OCI-LY7 (cell line): ENCODE measurements around the gene GRM5. TPM values are rescaled to one million over a fixed set of nuclear protein-coding genes. Genes with fewer than 3 reads are reported as not detected.
"Not testable (repeated sequence)": the region's sequence is repeated elsewhere in the genome, so short reads cannot be mapped to it uniquely, and the experiment has no call there.

Source experiments
- BruUV-seq: library from RNA; stranded (reverse); fragments of 400-500 nt; replicated peaks from 2 replicates; lab custom pipeline; 2021; lab: Mats Ljungman, UMichigan
- CTCF ChIA-PET: fragments of 300-600 bp; sonication (Branson Sonifier 250); formaldehyde crosslinking; loops from one replicate; lab custom pipeline; 2022; ENCODE audit warnings: antibody characterized with exemption; ENCODE audit not compliant: unreplicated experiment; lab: Charles Lee
- POLR2A ChIA-PET: fragments of 300-600 bp; sonication (Branson Sonifier 250); formaldehyde crosslinking; loops from one replicate; lab custom pipeline; 2022; ENCODE audit warnings: antibody characterized with exemption; lab: Charles Lee
- DNase-seq: peaks from one replicate; pipeline ENCODE4 v3.0.0-alpha.2; 2015; ENCODE audit warnings: low spot score
- H2AFZ ChIP-seq: fragments of 200-600 bp; sonication (generic), shearing (Covaris generic); 2 replicates; pipeline ENCODE4 v1.6.1; 2014; ENCODE audit warnings: mild to moderate bottlenecking, antibody characterized with exemption, low read length, moderate library complexity
- H3K27ac ChIP-seq: fragments of 200-600 bp; sonication (generic); 2 replicates; pipeline ENCODE4 v1.5.1; 2014; ENCODE audit warnings: mixed run types, low read depth, mild to moderate bottlenecking, moderate library complexity, low read length, inconsistent platforms; ENCODE audit not compliant: poor library complexity, severe bottlenecking
- H3K36me3 ChIP-seq: fragments of 200-600 bp; sonication (generic); 2 replicates; pipeline ENCODE4 v1.6.1; 2014; ENCODE audit warnings: mild to moderate bottlenecking, antibody characterized with exemption, low read length, moderate library complexity, mixed read lengths; ENCODE audit not compliant: insufficient read depth
- H3K4me1 ChIP-seq: fragments of 200-600 bp; sonication (generic); 2 replicates; pipeline ENCODE4 v1.5.1; 2014; ENCODE audit warnings: mild to moderate bottlenecking, low read length; ENCODE audit not compliant: insufficient read depth, poor library complexity, severe bottlenecking
- H3K4me2 ChIP-seq: fragments of 200-600 bp; sonication (generic); 2 replicates; pipeline ENCODE4 v1.6.1; 2014; ENCODE audit warnings: mild to moderate bottlenecking, low read length
- H3K4me3 ChIP-seq: fragments of 200-600 bp; sonication (generic); 2 replicates; pipeline ENCODE4 v1.5.1; 2014; ENCODE audit warnings: mild to moderate bottlenecking, low read depth, low read length; ENCODE audit not compliant: poor library complexity, severe bottlenecking
- H3K79me2 ChIP-seq: fragments of 200-600 bp; sonication (generic); 2 replicates; pipeline ENCODE4 v1.6.1; 2016; ENCODE audit warnings: low read depth, mild to moderate bottlenecking, low read length, moderate library complexity, mixed read lengths; ENCODE audit not compliant: insufficient read depth
- H3K9me2 ChIP-seq: fragments of 200-600 bp; sonication (generic); 2 replicates; pipeline ENCODE4 v1.6.1; 2016; ENCODE audit warnings: mild to moderate bottlenecking, low read length, mixed read lengths; ENCODE audit not compliant: insufficient read depth
- H3K9me3 ChIP-seq: fragments of 200-600 bp; sonication (generic); 2 replicates; pipeline ENCODE4 v1.6.1; 2014; ENCODE audit warnings: mild to moderate bottlenecking, mixed run types, low read length, mixed read lengths
- H4K20me1 ChIP-seq: fragments of 200-600 bp; sonication (generic); 2 replicates; pipeline ENCODE4 v1.6.1; 2014; ENCODE audit warnings: mild to moderate bottlenecking, antibody characterized with exemption, low read length, moderate library complexity, mixed read lengths; ENCODE audit not compliant: insufficient read depth
- CTCF ChIP-seq: fragments of 200-600 bp; sonication (generic); conservative IDR thresholded peaks from 2 replicates; pipeline ENCODE4 v1.5.1; 2014; ENCODE audit warnings: mild to moderate bottlenecking, antibody characterized with exemption, low read length, moderate library complexity, mixed read lengths
- EZH2phosphoT487 ChIP-seq: fragments of 200-600 bp; sonication (generic); IDR thresholded peaks from 2 replicates; pipeline ENCODE4 v1.6.1; 2018; ENCODE audit warnings: low read depth, borderline replicate concordance, mild to moderate bottlenecking, mixed run types, antibody characterized with exemption, low read length, moderate library complexity, mixed read lengths
- intact Hi-C: fragments of 100-400 bp; cut with micrococcal nuclease; formaldehyde crosslinking; loops from one replicate; pipeline ENCODE4 v1.10.0; 2022; ENCODE audit not compliant: unreplicated experiment
- total RNA-seq, 2 experiments: library from RNA; depleted of rRNA in 1 of 2; stranded (reverse); fragments of >200 nt in 1 of 2; shearing (Covaris generic) in 1 of 2; gene quantifications; 2 replicates each; pipeline ENCODE4 v1.2.3, GENCODE V29; 2014 to 2022

GRM5 gene
- total RNA-seq, 2 experiments from 2014 or later: not detected

DNA sequence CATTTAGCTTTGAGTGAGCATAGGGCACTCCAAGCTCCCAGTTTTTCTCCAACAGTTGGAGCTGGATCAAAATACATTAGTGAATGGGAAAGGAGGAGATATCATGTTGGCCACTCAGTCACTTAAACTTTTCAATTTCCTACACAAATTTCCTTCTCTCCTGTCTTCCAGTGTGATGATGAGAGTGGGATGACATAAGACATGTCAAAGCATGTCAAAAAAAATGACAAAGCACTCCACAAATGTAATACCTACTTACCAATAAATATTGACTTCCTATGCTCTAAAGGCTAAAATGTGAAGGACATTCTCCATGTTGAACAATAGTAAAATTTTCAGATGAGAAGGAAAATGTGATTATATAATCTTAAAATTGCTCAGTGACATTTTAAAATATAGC, 1.5 kb upstream of the GRM5 start:
- TF ChIP-seq CTCF (no peak), EZH2phosphoT487 (no peak)
- H4K20me1 ChIP-seq: no peaks in the 10 kb centered on the region
- H3K27ac ChIP-seq: no peak overlapping the region
- POLR2A ChIA-PET: interaction anchor here (0.7 kb wide), 1 partner anchor 1521 kb away, joined by 3 read pairs; no protein-coding TSS in a partner anchor
- no peak overlapping the region for H3K4me2 ChIP-seq
- DNase-seq: no peak
- CTCF ChIA-PET: no interaction called here
- no peaks in the 10 kb centered on the region for H3K36me3 ChIP-seq
- H3K9me2 ChIP-seq: no peaks in the 10 kb centered on the region
- H3K79me2 ChIP-seq: no peaks in the 10 kb centered on the region
- no peak overlapping the region for H3K4me3 ChIP-seq
- H2AFZ ChIP-seq: no peak overlapping the region
- H3K9me3 ChIP-seq: no peaks in the 10 kb centered on the region
- H3K4me1 ChIP-seq: no peaks in the 10 kb centered on the region
- BruUV-seq: no TSS peak
- intact Hi-C loops: no loop called here

- Histone ChIP-seq H2AFZ (no peak overlapping the region), H3K4me1 (no peaks in the 10 kb centered on the region), H4K20me1 (no peaks in the 10 kb centered on the region), H3K9me3 (no peaks in the 10 kb centered on the region), H3K9me2 (no peaks in the 10 kb centered on the region), H3K27ac (no peak overlapping the region), H3K4me2 (no peak overlapping the region), H3K4me3 (no peak overlapping the region), H3K79me2 (no peaks in the 10 kb centered on the region), H3K36me3 (no peaks in the 10 kb centered on the region)
- TF ChIP-seq EZH2phosphoT487: no peak
- no peak for TF ChIP-seq CTCF
- ChIA-PET CTCF (no interaction called here), POLR2A (no interaction called here)
- BruUV-seq: no TSS peak
- no peak for DNase-seq
- intact Hi-C loops: no loop called here
Measured at GRCh38 chr11:89065066-89065465, 716 bp downstream of the GRM5 start.

- H3K27ac ChIP-seq, H3K9me2 ChIP-seq, H3K4me2 ChIP-seq, intact Hi-C loops, POLR2A ChIA-PET, H3K4me1 ChIP-seq, H3K9me3 ChIP-seq, H4K20me1 ChIP-seq, H3K4me3 ChIP-seq, H3K36me3 ChIP-seq, BruUV-seq, CTCF ChIA-PET, H2AFZ ChIP-seq, H3K79me2 ChIP-seq, DNase-seq: not testable (repeated sequence)
Measured at GRCh38 chr11:89063481-89063951, 2.3 kb downstream of the GRM5 start.

DNA sequence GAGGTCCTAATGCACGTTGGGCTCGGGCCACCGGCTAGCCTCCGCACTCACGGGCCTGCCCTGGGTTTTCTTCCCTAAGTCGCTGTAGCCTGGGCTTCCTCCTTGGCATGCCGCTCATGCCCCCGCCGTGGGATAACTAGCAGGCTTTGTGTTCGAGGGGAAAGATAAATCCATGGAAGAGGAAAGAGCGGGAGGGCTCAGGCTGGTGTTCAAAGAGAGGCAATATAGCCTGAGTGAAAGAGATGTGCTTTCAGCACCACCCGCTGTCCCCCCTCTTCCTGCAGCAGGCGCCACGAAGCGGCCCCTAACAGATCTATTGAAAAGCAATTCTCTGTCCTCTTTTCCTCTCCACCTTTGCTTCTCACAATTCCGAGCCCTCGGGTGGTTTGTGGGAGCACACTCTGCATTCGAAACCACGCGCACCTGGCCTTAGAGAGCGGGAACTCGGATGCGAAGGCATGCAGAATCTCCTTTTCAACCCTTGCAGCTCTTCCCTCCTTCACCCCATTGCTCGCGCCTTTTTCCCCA, 2.9 kb downstream of the GRM5 start:
- H3K4me1 ChIP-seq, H3K4me3 ChIP-seq, CTCF ChIA-PET, H3K27ac ChIP-seq, H3K36me3 ChIP-seq, H3K9me3 ChIP-seq, POLR2A ChIA-PET, DNase-seq, H3K4me2 ChIP-seq, H4K20me1 ChIP-seq, intact Hi-C loops, BruUV-seq, H2AFZ ChIP-seq, H3K79me2 ChIP-seq, H3K9me2 ChIP-seq: not testable (repeated sequence)

- intact Hi-C loops, POLR2A ChIA-PET, H3K9me3 ChIP-seq, H3K36me3 ChIP-seq, H2AFZ ChIP-seq, H4K20me1 ChIP-seq, H3K4me1 ChIP-seq, H3K79me2 ChIP-seq, H3K9me2 ChIP-seq, BruUV-seq, DNase-seq, CTCF ChIA-PET, H3K4me2 ChIP-seq, H3K4me3 ChIP-seq, H3K27ac ChIP-seq: not testable (repeated sequence)
Measured at GRCh38 chr11:89061839-89062238, 3.9 kb downstream of the GRM5 start.
